Measurements from ENCODE around the gene OTX2.

The OTX2 gene

GRCh38 chr14:56811593-56812363 lies 1.5 kb upstream of the OTX2 start:
- DNase-seq, result no peak

DNA sequence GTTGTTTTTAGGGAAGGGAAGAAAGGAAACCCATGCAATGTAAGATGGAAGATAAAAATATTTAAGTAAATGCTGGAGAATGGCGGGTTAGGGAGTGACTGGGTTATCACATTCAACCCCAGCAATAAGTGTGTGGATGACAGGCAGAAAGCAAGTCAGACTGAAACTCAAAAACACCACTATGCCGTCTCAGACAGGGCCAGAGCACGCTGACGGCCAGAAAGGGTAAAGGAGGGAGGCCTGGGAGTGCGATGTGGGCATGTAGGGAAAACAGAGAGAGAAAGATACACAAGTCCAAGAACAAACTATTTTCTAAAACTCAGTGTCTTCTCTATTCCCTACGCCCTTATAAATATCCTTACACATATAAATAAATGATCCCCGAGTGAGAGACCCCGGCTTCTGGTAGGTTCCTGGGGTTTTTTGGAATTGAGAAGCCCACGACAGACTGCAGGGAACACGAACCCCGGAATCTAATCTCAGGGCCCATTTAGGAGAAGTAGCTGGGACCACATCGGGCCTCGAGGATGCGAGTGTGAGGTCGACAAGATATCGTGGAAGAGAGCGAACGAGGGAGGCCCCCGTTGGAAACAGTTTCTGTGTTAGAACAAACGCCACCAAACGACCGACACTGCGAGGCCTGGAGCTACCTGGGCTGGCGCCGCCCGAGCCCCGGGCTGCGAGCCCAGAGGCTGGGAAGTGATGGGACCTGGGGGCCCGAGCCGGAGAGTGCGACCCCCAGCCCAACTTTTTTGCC lies 735 bp upstream of the OTX2 start:
- no peak for DNase-seq

DNA sequence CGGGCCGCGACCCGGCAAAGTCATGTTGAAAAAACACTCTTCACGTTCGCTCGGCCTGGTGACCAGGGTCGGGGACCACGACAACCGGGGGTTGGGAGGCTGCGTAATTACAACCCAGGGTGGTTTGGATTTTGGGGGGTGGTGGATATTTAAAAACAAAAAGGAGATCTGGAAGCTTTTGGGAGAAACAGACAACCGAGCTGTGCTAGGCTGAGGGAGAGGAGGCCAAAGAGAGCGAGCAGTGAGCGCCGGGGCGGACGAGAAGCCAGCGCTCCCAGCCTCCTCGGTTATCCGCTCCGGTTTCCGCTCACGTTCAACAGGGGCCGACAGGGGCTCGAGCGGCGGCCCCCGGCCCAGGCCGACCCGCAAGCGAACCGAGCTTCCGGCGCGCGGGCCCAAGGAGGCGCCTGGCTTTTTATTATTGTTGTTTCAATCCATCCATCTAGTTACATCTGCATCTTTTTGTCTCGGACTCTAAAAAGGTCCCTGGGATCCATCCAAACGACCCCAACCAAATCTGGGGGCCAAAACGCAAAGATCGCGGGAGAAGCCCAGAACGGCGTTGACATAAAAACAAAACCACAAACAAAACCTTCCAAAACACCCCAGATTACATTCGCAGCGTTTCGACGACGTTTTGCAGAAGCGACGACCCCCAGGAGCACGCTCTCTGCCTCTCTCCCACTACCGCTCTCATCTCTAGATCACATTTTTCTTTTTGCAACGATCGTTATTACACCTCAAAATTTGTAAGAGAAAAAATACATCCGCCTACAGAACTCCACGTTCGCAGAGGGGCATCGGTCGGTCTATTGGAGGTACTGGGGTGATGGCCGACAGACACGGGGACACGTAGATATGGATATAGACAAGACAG lies 771 bp downstream of the OTX2 start:
- DNase-seq, result no peak

- DNase-seq, result peak; percentile 24
Observed at GRCh38 chr14:56808383-56809269, 1.7 kb downstream of the OTX2 start.

DNA sequence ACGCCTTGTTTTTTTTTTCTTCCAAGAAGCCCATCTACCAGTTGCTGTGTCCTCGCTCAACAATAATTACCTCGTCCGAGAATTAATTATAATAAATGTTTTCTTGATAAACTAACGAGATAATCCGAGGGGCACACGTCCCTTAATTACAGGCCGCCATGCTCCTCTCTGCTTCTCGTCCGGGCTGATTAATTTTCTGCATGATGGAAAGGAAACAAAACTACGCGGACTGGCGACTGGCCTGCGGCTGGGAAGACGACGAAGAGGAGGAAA lies 2.2 kb downstream of the OTX2 start:
- DNase-seq, result no peak

- DNase-seq, result no peak
Observed at GRCh38 chr14:56807386-56808109, 2.7 kb downstream of the OTX2 start.

GRCh38 chr14:56806760-56807159 lies 3.5 kb downstream of the OTX2 start:
- no peak for DNase-seq

DNA sequence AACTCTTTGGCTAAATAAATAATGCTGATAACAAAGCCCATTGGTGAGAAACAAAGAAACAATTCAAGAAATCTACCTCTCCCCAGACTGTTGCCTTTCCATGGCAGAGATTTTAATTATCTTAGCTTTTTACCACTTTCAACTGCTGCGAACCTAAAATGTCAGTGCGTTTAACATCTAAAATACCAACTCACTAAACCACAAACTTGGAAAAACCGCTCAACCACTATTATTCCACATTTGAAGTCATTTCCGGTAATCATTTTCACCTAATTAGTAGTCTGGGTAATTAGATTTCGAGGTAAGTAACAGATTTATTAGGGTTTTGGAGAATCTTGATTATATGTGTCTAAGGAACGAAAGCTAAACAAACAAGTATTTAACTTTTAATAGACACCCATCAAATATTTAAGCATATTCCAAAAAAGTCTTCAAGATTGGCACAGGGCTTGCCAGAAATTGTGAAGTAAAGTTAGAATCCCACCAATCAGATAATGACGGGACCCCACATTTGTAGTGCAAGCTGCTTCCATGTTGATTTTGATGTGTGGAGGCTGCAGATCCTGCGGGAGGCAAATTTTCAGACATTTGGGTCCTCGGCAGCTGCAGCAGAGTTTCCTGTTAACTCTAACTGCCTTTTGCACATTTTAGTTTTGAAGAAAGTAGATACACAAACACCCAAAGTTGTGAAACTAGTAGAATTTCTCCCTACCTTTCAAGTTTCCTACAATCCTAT lies 4.1 kb downstream of the OTX2 start:
- no peak for DNase-seq

DNA sequence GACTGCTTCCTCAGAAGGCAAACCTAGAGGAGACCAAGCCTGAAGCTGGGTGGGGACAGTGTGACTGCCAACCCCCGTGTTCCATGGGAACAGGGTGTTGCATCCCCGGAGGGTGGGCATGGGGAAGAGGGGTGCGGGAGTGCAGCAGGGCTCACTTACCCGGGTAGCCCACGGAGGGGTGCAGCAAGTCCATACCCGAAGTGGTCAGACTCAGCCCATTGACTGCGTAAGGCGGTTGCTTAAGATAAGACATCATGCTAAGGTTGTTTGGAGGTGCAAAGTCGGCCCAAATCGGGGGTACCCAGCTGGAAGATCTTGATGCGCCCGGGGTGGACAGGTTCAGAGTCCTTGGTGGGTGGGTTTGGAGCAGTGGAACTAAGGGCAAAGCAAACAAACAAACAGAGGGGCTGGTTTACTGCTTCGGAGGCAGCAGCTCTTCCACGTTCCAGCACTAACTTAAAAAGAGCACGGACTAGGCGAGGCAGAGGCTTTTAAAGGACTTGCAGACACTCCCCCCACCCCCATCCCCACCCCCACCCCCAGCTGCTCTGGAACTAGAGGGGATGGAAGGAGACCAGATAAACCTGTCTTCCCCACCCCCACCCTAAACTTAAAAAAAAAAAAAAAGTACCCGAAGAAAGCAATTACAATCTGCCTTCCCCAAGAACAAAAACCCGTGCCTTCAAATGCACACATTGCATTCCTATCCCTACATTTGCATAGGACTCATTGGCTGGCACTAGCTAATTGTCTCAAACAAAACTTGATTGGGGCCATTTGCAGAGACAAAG lies 4.9 kb downstream of the OTX2 start:
- no peak for DNase-seq

GRCh38 chr14:56803816-56804535 lies 6.3 kb downstream of the OTX2 start:
- DNase-seq, result no peak

GRCh38 chr14:56801920-56802319 lies 8.4 kb downstream of the OTX2 start:
- no peak for DNase-seq

- DNase-seq, result no peak
Observed at GRCh38 chr14:56799343-56799645, 11.0 kb downstream of the OTX2 start.

- no peak for DNase-seq
Observed at GRCh38 chr14:56798447-56799342, 11.6 kb downstream of the OTX2 start.

GRCh38 chr14:56797569-56798446 lies 12.5 kb downstream of the OTX2 start:
- peak; percentile 22 for DNase-seq

DNA sequence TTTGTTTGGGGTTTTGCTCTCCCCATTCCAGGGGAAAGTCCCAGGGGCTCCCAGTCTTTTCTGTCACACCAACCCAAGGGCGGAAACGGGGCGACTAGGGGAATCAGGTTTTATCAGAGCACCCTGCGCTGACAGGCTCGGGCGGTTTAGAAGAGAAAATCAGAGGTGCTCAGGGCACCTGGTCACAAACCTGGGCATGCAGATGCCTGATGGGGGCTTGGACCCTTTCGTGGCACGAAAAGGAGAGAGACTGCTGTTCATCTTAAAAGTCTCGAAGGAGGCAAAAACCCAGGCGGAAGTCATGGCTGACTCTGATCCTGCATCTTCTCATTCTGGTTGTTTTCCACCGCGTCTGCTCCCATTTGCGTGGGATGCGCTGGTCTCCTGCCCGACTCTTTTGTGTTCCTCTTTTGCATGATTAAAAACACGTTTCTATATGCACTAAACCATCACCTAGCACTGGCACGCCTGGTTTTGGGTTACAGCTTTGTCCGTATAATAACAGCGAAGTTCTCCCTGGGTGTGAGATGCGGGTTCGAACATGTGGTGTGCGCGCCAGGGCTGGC lies 13.2 kb downstream of the OTX2 start:
- no peak for DNase-seq

GRCh38 chr14:56796259-56796658 lies 14.0 kb downstream of the OTX2 start:
- DNase-seq, result no peak

DNA sequence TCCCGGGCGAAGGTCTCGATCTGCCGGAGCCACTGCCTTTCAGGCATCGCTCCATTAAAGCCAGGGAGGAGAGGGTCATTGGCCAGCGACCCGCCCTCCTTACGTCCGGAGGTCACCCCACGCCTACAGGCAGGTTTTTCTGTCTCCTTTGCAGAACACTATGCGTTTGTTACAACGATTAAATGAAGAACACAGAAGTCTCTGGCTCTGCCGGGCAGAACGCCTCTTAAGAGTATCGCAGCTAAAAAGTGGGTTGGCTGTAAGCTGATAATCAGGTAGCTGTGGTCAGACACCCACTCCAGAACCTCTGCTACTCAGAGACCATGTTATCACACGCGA lies 15.0 kb downstream of the OTX2 start:
- DNase-seq, result no peak

Measured in femur (tissue), 1 donor.